SK-N-MC (cell line): ENCODE data around the gene CAMK1D.

ENCODE experiments used
- DNase-seq: peaks from one replicate; pipeline ENCODE4 v3.0.0-alpha.2; 2011; ENCODE audit warnings: low read depth, low spot score
- H3K27ac ChIP-seq: fragments of 200-600 bp; sonication (generic); 2 replicates; pipeline ENCODE4 v1.5.1; 2016; ENCODE audit warnings: mixed run types
- H3K36me3 ChIP-seq: fragments of 200-600 bp; sonication (generic); 2 replicates; pipeline ENCODE4 v1.6.1; 2017; ENCODE audit warnings: antibody characterized with exemption, low read length, mixed read lengths; ENCODE audit not compliant: insufficient read depth
- H3K4me3 ChIP-seq: fragments of 200-600 bp; sonication (generic); 2 replicates; pipeline ENCODE4 v1.5.1; 2016
- H3K9ac ChIP-seq: fragments of 200-600 bp; sonication (generic); 2 replicates; pipeline ENCODE4 v1.8.0; 2017; ENCODE audit warnings: mixed run types, mixed read lengths; ENCODE audit not compliant: insufficient read length
- H3K9me3 ChIP-seq: fragments of 200-600 bp; sonication (generic); 2 replicates; pipeline ENCODE4 v1.6.1; 2017; ENCODE audit warnings: low read depth, mild to moderate bottlenecking, antibody characterized with exemption, low read length, moderate library complexity, mixed read lengths
- EZH2 ChIP-seq: fragments of 200-600 bp; sonication (generic); IDR thresholded peaks from one replicate; pipeline ENCODE4 v1.6.1; 2017; ENCODE audit warnings: antibody characterized with exemption
- FOXP2 ChIP-seq: optimal IDR thresholded peaks from 2 replicates; pipeline ENCODE3; 2011; ENCODE audit warnings: mild to moderate bottlenecking, moderate library complexity; ENCODE audit not compliant: insufficient read depth; ENCODE audit errors: extremely low read length, control extremely low read depth
- POLR2AphosphoS5 ChIP-seq: IDR thresholded peaks from 2 replicates; pipeline ENCODE4 v1.6.1; 2012; ENCODE audit warnings: mild to moderate bottlenecking, low read depth, low read length, borderline replicate concordance

Gene CAMK1D

DNA sequence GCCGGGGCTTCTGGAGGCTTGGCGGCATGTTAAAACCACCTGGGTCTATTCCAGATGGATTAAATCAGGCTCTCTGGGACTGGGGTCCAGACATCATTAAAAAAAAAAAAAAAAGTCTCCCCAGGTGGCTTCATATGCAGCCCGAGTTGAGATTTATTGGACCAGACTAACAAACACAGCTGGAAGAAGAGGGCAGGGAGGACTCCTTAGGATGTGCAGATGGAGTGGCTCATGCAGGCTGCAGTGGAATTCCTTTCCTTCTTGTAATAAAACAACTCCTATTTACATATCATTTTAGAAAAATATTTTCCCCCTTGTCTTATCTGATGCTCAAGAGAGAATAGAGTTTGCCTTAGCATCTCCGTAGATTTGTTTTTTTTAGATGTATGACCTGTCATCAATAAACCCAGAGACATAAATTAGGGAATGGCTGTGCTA lies 238.1 kb downstream of the CAMK1D start:
- TF ChIP-seq POLR2AphosphoS5, result no peak
- no peak for TF ChIP-seq FOXP2
- TF ChIP-seq EZH2, result no peak
- H3K9ac ChIP-seq, result no peak overlapping the region
- H3K36me3 ChIP-seq, result no peaks in the 10 kb centered on the region
- H3K27ac ChIP-seq, result no peak overlapping the region
- DNase-seq, result no peak
- H3K9me3 ChIP-seq, result no peaks in the 10 kb centered on the region
- H3K4me3 ChIP-seq, result peak overlapping the region; percentile 47; the same call in 1 of the 2 replicates

DNA sequence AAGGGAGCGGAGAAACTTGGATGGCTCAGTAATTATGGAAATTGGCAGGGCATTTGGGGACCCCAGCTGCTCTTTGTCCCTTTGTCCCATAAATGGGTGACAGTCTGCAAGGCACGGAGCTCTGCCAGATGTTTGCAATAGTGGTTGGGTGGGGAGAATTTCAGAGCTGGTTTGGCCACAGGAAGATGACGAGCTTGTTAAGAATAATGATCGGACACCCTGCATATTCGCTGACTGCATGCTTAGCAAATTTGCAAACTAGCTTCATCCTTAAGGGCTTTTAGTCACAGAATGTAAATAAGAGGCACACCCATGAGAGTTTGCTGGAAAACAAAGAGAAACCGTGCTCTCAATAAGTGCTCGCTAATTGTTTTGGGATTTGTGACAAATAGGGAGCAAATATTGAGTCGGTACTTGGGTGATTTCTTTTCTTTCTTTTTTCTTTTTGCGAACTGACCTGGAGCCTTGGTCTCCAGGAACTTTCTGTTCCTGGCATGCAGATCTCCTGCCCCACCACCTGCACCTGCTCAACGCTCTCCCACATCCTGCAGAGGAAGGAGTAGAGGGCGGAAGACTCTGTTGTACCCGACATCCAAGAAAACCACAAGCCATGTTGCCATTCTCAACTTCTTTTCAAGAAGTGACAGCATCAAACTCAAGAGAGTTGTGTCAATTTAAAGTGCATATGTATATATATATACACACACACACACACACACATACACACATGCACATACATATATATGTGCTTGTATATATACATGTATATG lies 238.9 kb downstream of the CAMK1D start:
- Histone ChIP-seq H3K4me3 (peak overlapping the region; percentile 47), H3K36me3 (no peaks in the 10 kb centered on the region), H3K27ac (no peak overlapping the region), H3K9ac (no peak overlapping the region), H3K9me3 (no peaks in the 10 kb centered on the region)
- TF ChIP-seq EZH2 (no peak), FOXP2 (no peak), POLR2AphosphoS5 (no peak)
- DNase-seq, result no peak

DNA sequence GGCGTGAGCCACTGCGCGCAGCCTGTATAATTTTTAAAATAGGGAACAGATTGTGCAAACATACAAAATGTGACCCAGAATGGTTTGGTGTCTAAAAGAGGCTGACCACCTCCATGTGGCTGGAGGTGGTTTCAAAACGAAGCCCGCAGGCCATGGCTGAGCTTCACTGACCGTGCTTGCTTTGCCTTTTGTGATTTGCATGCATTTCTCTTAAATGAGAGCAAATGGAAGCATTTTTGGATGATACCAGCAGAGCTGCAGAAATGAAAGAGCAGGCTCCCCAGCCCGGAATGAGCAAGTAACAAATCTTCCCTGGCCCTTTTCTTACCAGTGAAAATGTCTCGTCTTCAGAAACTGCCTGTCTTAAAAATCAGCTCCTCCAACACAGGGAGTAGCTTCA lies 239.9 kb downstream of the CAMK1D start:
- Histone ChIP-seq H3K36me3 (no peaks in the 10 kb centered on the region), H3K4me3 (no peak overlapping the region), H3K27ac (no peak overlapping the region), H3K9me3 (no peaks in the 10 kb centered on the region), H3K9ac (no peak overlapping the region)
- no peak for DNase-seq
- no peak for TF ChIP-seq FOXP2

DNA sequence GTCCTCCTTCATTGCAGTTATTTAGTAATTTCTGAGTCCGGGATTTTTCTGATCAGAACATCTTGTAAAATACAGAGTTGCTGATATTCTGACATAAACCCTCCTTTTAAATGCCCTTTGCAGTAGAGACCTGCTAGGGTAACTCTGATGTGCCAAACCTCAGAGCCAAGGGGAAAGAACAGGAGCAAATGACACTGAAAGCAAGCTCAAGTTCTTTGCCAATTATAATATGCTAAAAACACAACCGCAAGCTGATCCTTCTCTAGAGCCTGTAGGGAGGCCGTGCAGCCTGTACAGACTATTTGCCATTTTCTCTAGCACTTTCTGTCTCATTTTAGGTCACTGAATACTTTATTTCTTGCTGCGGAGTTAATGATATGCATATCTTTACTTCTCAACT lies 240.4 kb downstream of the CAMK1D start:
- Histone ChIP-seq H3K4me3 (no peak overlapping the region), H3K9me3 (no peaks in the 10 kb centered on the region), H3K27ac (no peak overlapping the region), H3K9ac (no peak overlapping the region), H3K36me3 (no peaks in the 10 kb centered on the region)
- TF ChIP-seq EZH2, result no peak
- TF ChIP-seq FOXP2, result no peak
- no peak for TF ChIP-seq POLR2AphosphoS5
- no peak for DNase-seq

DNA sequence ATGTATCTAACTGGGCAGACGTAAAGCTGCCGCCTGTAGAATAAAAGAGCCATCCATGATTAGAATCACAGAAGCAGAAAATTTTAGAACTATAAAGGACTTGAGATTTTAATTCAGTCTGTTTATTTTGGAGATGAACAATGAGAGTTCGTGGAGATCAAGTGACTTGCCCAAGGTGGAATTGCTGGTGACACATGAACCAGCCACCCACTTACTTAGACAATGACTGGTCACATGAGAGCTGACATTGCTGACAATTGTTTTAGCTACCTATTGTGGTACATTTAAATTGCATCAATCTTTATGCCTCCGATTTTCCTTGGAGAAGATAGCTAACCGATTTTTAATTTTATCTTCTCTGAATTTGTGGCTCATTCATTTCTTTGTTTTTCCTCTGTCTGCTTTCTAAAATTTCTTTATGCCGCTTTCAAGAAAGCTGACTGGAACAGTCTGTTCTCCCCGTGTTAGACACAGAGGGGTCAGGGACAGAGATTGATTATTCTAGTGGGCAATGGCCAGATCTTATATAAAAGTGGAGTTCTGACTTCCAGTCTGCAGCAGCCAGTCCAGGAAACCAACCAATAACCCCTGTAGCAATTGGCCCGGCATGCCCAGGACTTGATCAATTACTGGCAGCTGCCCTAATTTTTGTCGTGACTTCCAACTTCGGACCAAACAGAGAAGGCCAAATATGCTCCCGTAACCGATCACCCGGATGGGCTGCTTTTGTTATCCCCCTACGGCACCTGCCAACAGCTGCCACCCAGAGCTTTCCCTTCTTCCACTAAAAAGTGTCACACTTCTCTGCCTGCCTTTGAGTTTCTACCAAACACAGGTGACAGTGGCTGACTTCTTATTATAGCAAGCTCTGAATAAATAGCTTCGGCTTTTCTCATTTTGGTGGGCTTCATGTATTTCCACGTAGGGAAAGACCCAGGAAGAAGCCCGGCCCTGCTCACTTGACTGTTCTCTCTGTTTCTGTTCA lies 241.6 kb downstream of the CAMK1D start:
- Histone ChIP-seq H3K4me3 (no peak overlapping the region), H3K36me3 (no peaks in the 10 kb centered on the region), H3K27ac (no peak overlapping the region), H3K9ac (no peak overlapping the region), H3K9me3 (no peaks in the 10 kb centered on the region)
- no peak for TF ChIP-seq POLR2AphosphoS5
- DNase-seq, result no peak

DNA sequence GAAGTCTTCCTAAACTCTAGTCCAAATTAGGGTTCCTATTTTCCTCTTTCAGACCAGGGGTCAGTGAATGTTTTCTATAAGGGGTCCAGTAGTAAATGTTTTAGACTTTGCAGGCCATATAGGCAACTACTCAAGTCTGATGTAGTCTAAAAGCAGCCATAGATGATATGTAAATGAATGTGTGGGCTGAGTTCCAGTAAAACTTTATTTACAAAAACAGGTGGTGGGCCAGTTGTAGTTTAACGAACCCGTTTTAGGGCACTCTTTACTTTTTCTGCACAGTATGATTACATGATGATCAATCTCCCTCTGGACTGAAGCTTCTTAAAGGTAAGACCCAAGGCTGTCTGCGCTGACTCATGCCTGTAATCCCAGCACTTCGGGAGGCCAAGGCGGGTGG lies 243.6 kb downstream of the CAMK1D start:
- Histone ChIP-seq H3K9me3 (no peaks in the 10 kb centered on the region), H3K9ac (no peak overlapping the region), H3K27ac (no peak overlapping the region), H3K36me3 (no peaks in the 10 kb centered on the region), H3K4me3 (no peak overlapping the region)
- TF ChIP-seq EZH2 (no peak), FOXP2 (no peak), POLR2AphosphoS5 (no peak)
- no peak for DNase-seq

DNA sequence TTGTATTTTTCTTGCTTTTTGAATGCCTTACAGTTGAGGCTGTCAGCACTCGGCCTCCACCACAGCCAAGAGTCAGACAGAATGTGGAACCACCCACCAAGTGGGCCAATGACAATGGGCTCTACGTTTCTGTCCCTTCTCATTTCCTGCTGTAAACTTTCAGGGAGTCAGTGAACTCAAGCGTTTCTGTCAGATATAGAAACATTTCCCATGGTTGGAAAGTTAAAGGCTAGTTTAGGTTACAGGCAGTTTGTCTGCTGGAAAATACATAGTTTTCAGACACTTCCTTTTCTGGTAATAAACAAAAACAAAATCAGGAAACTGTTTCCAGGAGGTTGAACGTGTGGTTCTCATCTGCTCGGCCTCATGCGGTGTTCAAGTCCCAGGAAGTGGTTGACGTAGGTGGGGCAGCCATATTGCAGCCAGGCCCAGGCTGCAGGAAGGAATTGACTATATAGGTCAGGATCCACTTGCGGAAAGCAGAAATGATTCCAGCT lies 245.1 kb downstream of the CAMK1D start:
- H3K36me3 ChIP-seq, result no peaks in the 10 kb centered on the region
- no peak overlapping the region for H3K4me3 ChIP-seq
- H3K9ac ChIP-seq, result no peak overlapping the region
- H3K9me3 ChIP-seq, result no peaks in the 10 kb centered on the region
- no peak for DNase-seq
- TF ChIP-seq POLR2AphosphoS5, result no peak
- no peak overlapping the region for H3K27ac ChIP-seq

DNA sequence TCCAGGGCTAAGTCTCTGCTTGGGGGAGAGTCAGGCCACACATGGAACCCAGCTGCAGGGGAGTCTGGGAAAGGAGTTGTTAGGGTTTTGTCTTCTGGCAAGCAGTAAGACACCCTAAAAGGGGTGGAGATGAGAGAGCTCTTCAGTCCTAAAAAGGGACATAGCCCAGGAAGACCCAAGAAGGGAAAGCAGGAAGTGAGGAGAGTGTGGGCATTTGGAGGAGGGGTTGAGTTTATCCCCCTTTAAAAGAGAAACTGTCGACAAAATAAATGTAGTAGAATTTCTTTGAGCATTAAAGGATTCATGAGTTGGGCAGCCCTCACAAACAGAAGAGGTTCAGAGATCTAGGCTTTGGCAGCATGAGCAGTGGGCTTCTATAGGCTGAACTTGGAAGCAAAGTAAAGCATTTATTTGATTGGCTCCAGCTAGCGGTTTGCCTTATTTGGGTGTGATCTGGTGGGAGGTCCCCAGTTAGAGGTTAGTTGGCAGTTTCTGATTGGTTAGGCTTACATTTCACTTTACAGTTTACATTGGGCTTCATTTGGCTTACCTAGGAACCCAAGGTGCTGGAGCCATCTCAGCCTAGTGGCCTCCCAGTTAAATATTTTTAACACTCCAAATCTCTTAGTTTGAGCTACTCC lies 246.7 kb downstream of the CAMK1D start:
- no peak for DNase-seq
- Histone ChIP-seq H3K4me3 (no peak overlapping the region), H3K9ac (no peak overlapping the region), H3K36me3 (no peaks in the 10 kb centered on the region), H3K27ac (no peak overlapping the region), H3K9me3 (no peaks in the 10 kb centered on the region)
- TF ChIP-seq FOXP2 (no peak), EZH2 (no peak), POLR2AphosphoS5 (no peak)
